ENCODE results near the gene PRR33.

GRCh38 chr11:1863352-1864216, 28.1 kb downstream of the PRR33 start:
- TF ChIP-seq CTCF (IDR thresholded peaks at IDR 0.05; ENCODE audit: low read depth, low read length, poor library complexity, severe bottlenecking) (no peak), EZH2phosphoT487 (IDR thresholded peaks at IDR 0.05; ENCODE audit: borderline replicate concordance, low read length) (no peak)
